Cardiac muscle cell (in vitro differentiated cells and primary cell): ENCODE results near the gene CNOT9. TPM values are rescaled to one million over a fixed set of nuclear protein-coding genes. Genes with fewer than 3 reads are reported as not detected.

Source experiments
- DNase-seq, 2 donors: peaks; one replicate each; pipeline versions ENCODE4 v3.0.0 to v3.0.0-alpha.2; 2010 to 2017; ENCODE audit warnings: low read depth in 1 of 2, low spot score in 1 of 2
- H3K27ac ChIP-seq: fragments of 200-600 bp; sonication (generic); 2 replicates; pipeline ENCODE4 v1.5.1; 2016
- H3K27me3 ChIP-seq: fragments of 200-600 bp; sonication (generic); 2 replicates; pipeline ENCODE4 v1.6.0; 2016; ENCODE audit warnings: control low read depth
- H3K36me3 ChIP-seq: fragments of 200-600 bp; sonication (generic); 2 replicates; pipeline ENCODE4 v1.5.1; 2016; ENCODE audit warnings: control low read depth
- H3K4me1 ChIP-seq: fragments of 200-600 bp; sonication (generic); 2 replicates; pipeline ENCODE4 v1.8.1; 2017; ENCODE audit warnings: low read depth, mild to moderate bottlenecking, mixed run types
- H3K4me3 ChIP-seq: fragments of 200-600 bp; sonication (generic); 2 replicates; pipeline ENCODE4 v1.5.1; 2016; ENCODE audit warnings: mild to moderate bottlenecking
- H3K9me3 ChIP-seq: fragments of 200-600 bp; sonication (generic); 2 replicates; pipeline ENCODE4 v1.5.1; 2017; ENCODE audit warnings: low read depth, mild to moderate bottlenecking, control low read depth
- CTCF ChIP-seq: IDR thresholded peaks from 2 replicates; pipeline ENCODE4 v1.5.1; 2012; ENCODE audit warnings: low read depth, mild to moderate bottlenecking, low read length
- polyA plus RNA-seq: library from polyadenylated mRNA; unstranded; fragments of >200 nt; fragmentation: Nextera tagmentation; extraction: Ambion mirVana; gene quantifications from 2 replicates; pipeline ENCODE4 v1.2.1, GENCODE V29; 2016
- total RNA-seq: library from RNA; depleted of rRNA; stranded (reverse); fragments of >200 nt; gene quantifications from 2 replicates; pipeline ENCODE4 v1.2.3, GENCODE V29; 2016

Gene CNOT9
- total and polyA plus RNA-seq, 2 experiments from 2014 or later, result 16.6 to 32.0 TPM

- no peak for DNase-seq
- no peaks in the 10 kb centered on the region for H3K27me3 ChIP-seq
- no peak for TF ChIP-seq CTCF
- no peaks in the 10 kb centered on the region for H3K9me3 ChIP-seq
- no peaks in the 10 kb centered on the region for H3K4me1 ChIP-seq
- no peaks in the 10 kb centered on the region for H3K36me3 ChIP-seq
- no peak overlapping the region for H3K4me3 ChIP-seq
- H3K27ac ChIP-seq, result no peak overlapping the region
These were observed 54.7 kb downstream of the CNOT9 start for GRCh38 chr2:218623366-218623705.

DNA sequence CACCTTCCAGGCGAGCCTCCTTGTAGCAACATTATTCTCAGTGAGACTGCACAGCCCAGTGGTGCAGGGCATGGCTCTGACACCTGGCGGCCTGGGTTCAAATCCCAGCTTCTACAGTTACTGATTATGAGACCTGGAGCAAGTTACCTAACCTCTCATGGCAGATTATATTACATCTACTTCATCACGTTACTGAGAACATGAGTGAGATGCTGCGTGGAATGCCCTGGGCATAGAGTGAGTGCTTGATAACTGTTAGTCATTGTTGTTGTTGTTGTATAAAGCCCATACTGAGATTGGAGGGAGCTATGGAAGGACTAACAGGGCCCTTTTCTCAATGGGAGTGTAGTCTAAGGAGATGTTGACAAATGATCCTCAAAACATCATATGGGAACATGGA lies 57.7 kb downstream of the CNOT9 start:
- Histone ChIP-seq H3K27ac (no peak overlapping the region), H3K4me3 (no peak overlapping the region), H3K9me3 (no peaks in the 10 kb centered on the region), H3K36me3 (no peaks in the 10 kb centered on the region), H3K4me1 (no peaks in the 10 kb centered on the region), H3K27me3 (no peaks in the 10 kb centered on the region)
- DNase-seq, result no peak
- TF ChIP-seq CTCF, result no peak

GRCh38 chr2:218627939-218628338 lies 59.3 kb downstream of the CNOT9 start:
- Histone ChIP-seq H3K36me3 (no peaks in the 10 kb centered on the region), H3K27me3 (no peaks in the 10 kb centered on the region), H3K4me3 (no peak overlapping the region), H3K4me1 (no peaks in the 10 kb centered on the region), H3K27ac (no peak overlapping the region), H3K9me3 (no peaks in the 10 kb centered on the region)
- TF ChIP-seq CTCF, result no peak
- no peak for DNase-seq

DNA sequence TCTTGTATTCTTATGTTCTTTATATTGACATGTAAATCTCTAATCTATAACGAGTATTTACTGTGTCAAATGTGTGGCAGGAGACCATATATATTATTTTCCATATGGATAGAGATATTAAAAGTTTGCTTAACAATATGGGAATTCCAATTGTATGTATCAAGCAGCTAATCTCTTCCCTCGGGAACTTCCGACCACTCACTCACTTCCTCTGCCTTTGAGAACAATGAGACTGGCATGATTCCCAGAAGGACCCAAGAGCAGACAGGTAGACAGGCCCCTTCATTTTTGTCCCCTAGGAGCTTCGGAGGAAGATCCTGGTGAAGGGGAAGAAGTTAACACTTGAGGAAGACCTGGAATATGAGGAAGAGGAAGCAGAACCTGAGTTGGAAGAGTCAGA lies 63.2 kb downstream of the CNOT9 start:
- TF ChIP-seq CTCF, result no peak
- Histone ChIP-seq H3K36me3 (peaks cover 15% of the 10 kb centered on the region), H3K27me3 (no peaks in the 10 kb centered on the region), H3K27ac (no peak overlapping the region), H3K4me3 (no peak overlapping the region), H3K9me3 (no peaks in the 10 kb centered on the region), H3K4me1 (no peaks in the 10 kb centered on the region)
- peak in 1 of 2 donors; percentile 69 for DNase-seq

- H3K4me3 ChIP-seq, result no peak overlapping the region
- H3K27ac ChIP-seq, result no peak overlapping the region
- no peaks in the 10 kb centered on the region for H3K4me1 ChIP-seq
- H3K27me3 ChIP-seq, result no peaks in the 10 kb centered on the region
- peaks cover 39% of the 10 kb centered on the region for H3K36me3 ChIP-seq
- no peak for DNase-seq
- H3K9me3 ChIP-seq, result no peaks in the 10 kb centered on the region
- no peak for TF ChIP-seq CTCF
These were observed 67.1 kb downstream of the CNOT9 start for GRCh38 chr2:218635719-218636118.

DNA sequence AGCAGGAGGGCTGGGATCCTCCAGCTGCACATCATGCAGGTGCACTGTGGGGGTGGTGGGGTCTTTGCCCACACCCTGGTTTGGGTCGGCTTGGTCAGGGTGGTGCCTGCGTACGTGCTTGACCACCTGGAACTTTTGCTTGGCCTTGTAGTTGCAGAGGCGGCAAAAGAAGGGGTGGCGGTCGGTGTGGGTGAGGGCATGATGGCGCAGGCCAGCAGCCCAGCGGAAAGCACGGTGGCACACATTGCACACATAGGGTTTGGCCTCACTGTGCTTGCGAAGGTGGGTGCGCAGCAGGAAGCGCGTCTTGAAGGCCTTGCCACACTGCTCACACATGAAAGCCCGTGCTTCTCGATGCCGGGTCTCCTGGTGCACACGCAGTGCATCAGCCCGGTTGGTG lies 69.7 kb downstream of the CNOT9 start:
- TF ChIP-seq CTCF, result no peak
- no peaks in the 10 kb centered on the region for H3K27me3 ChIP-seq
- DNase-seq, result no peak
- H3K27ac ChIP-seq, result no peak overlapping the region
- no peak overlapping the region for H3K4me3 ChIP-seq
- H3K4me1 ChIP-seq, result no peaks in the 10 kb centered on the region
- H3K36me3 ChIP-seq, result peaks cover 46% of the 10 kb centered on the region
- H3K9me3 ChIP-seq, result no peaks in the 10 kb centered on the region
